Esophagus squamous epithelium (tissue), 5 donors: Measurements from ENCODE around the gene TNIK. TPM values are rescaled to one million over a fixed set of nuclear protein-coding genes. Genes with fewer than 3 reads are reported as not detected.

ENCODE experiments used
- DNase-seq: peaks from one replicate; lab custom pipeline; 2025; lab: John Stamatoyannopoulos, UW
- H3K27ac ChIP-seq, 4 donors: fragments of 200-600 bp; sonication (generic); one replicate each; pipeline ENCODE4 v1.5.1; 2016 to 2019; ENCODE audit warnings: mild to moderate bottlenecking in 1 of 4
- H3K27me3 ChIP-seq, 4 donors: fragments of 200-600 bp; sonication (generic); 1 replicate in 3 of 4; 2 replicates in 1 of 4; pipeline versions ENCODE4 v1.5.1 to v1.6.0; 2017 to 2021; ENCODE audit warnings: antibody characterized with exemption in 1 of 4
- H3K36me3 ChIP-seq, 3 donors: fragments of 200-600 bp; sonication (generic); one replicate each; pipeline ENCODE4 v1.5.1; 2016 to 2019
- H3K4me1 ChIP-seq, 3 donors: fragments of 200-600 bp; sonication (generic); one replicate each; pipeline ENCODE4 v1.5.1; 2017 to 2019
- H3K4me3 ChIP-seq, 4 donors: fragments of 200-600 bp; sonication (generic); 1 replicate in 3 of 4; 2 replicates in 1 of 4; pipeline ENCODE4 v1.5.1; 2016 to 2019; ENCODE audit warnings: mild to moderate bottlenecking in 2 of 4, moderate library complexity in 1 of 4
- H3K9me3 ChIP-seq, 3 donors: fragments of 200-600 bp; sonication (generic); one replicate each; pipeline ENCODE4 v1.5.1; 2016 to 2019
- CTCF ChIP-seq, 6 experiments: fragments of 450-650 bp in 4 of 6; fragments of 200-600 bp in 2 of 6; sonication (generic) in 2 of 6; IDR thresholded peaks; one replicate each; pipeline ENCODE4 v1.5.1; 2016 to 2019; ENCODE audit warnings: antibody characterized with exemption in 6 of 6, mild to moderate bottlenecking in 4 of 6, moderate library complexity in 4 of 6
- POLR2A ChIP-seq, 4 donors: fragments of 450-650 bp; IDR thresholded peaks; one replicate each; pipeline ENCODE4 v1.6.1; 2017; ENCODE audit warnings: antibody characterized with exemption in 4 of 4, mild to moderate bottlenecking in 4 of 4, moderate library complexity in 3 of 4
- WGBS, 2 donors: methylation state at CpG; one replicate each; pipeline ENCODE4 v1.1.5; 2018; 5-methylcytosine and 5-hydroxymethylcytosine counted together
- intact Hi-C: fragments of 100-400 bp; cut with DNase I; formaldehyde crosslinking; loops from one replicate; pipeline ENCODE4 v1.15.0; 2022
- small RNA-seq, 4 donors: library from RNA; depleted of rRNA; stranded (forward); fragments of <200 nt; gene quantifications; one replicate each; pipeline ENCODE3, GENCODE V24; 2016
- total RNA-seq, 4 donors: library from RNA; depleted of rRNA; stranded (reverse); fragments of >200 nt; gene quantifications; one replicate each; pipeline ENCODE4 v1.1.0, GENCODE V29; 2016
- donor health status: DM: yes; HTN: yes; CAD: no.

The TNIK gene
- total RNA-seq, 4 donors from 2014 or later, result 2.2 to 11.6 (median 4.7) TPM

GRCh38 chr3:171021377-171021776 lies 438.8 kb downstream of the TNIK start:
- TF ChIP-seq CTCF (IDR thresholded peaks at IDR 0.05) (no peak), POLR2A (IDR thresholded peaks at IDR 0.05) (no peak)
- H3K4me3 ChIP-seq, result no peak overlapping the region
- H3K27ac ChIP-seq, result no peak overlapping the region
- DNase-seq, result no peak
- peaks cover 0 to 55% (median 0%) of the 10 kb centered on the region in 4 donors for H3K27me3 ChIP-seq
- no peaks in the 10 kb centered on the region for H3K4me1 ChIP-seq
- H3K9me3 ChIP-seq, result no peaks in the 10 kb centered on the region
- 84 to 89% methylated on average over 4 of the region's 4 CpGs for WGBS, 2 donors
- intact Hi-C loops, result no loop called here
- no peaks in the 10 kb centered on the region for H3K36me3 ChIP-seq

- intact Hi-C loops, result no loop called here
- no peak overlapping the region for H3K4me3 ChIP-seq
- H3K9me3 ChIP-seq, result no peaks in the 10 kb centered on the region
Observed at GRCh38 chr3:171018156-171018935, 441.9 kb downstream of the TNIK start.

GRCh38 chr3:171013822-171014748 lies 446.1 kb downstream of the TNIK start:
- TF ChIP-seq POLR2A (IDR thresholded peaks at IDR 0.05) (no peak), CTCF (IDR thresholded peaks at IDR 0.05) (no peak)
- Histone ChIP-seq H3K4me1 (no peaks in the 10 kb centered on the region), H3K27me3 (no peaks in the 10 kb centered on the region), H3K9me3 (no peaks in the 10 kb centered on the region), H3K27ac (no peak overlapping the region), H3K36me3 (no peaks in the 10 kb centered on the region), H3K4me3 (no peak overlapping the region)
- 71 to 77% methylated on average over 5 of the region's 5 CpGs for WGBS, 2 donors
- intact Hi-C loops, result no loop called here
- no peak for DNase-seq

More at GRCh38 chr3:171018156-171018935, 441.9 kb downstream of the TNIK start:
- TF ChIP-seq CTCF (IDR thresholded peaks at IDR 0.05) (no peak), POLR2A (IDR thresholded peaks at IDR 0.05) (no peak)
- H3K27ac ChIP-seq, result no peak overlapping the region
- H3K27me3 ChIP-seq, result peaks cover 0 to 34% (median 0%) of the 10 kb centered on the region in 4 donors
- WGBS, 2 donors, result 47 to 50% methylated on average over 6 of the region's 6 CpGs
- no peaks in the 10 kb centered on the region for H3K4me1 ChIP-seq
- DNase-seq, result no peak
- H3K36me3 ChIP-seq, result no peaks in the 10 kb centered on the region

GRCh38 chr3:171011873-171012336 lies 448.3 kb downstream of the TNIK start:
- no peaks in the 10 kb centered on the region for H3K9me3 ChIP-seq
- no peaks in the 10 kb centered on the region for H3K27me3 ChIP-seq
- no peaks in the 10 kb centered on the region for H3K36me3 ChIP-seq
- WGBS, 2 donors, result 81 to 87% methylated on average over 4 of the region's 4 CpGs
- no peak for DNase-seq
- no peak overlapping the region for H3K27ac ChIP-seq
- intact Hi-C loops, result no loop called here
- H3K4me3 ChIP-seq, result no peak overlapping the region
- TF ChIP-seq CTCF (IDR thresholded peaks at IDR 0.05), result no peak
- TF ChIP-seq POLR2A (IDR thresholded peaks at IDR 0.05), result no peak
- no peaks in the 10 kb centered on the region for H3K4me1 ChIP-seq

Small RNA genes within 50 kb of the gene (small RNA-seq; reads per million reads assigned to genes)
- 0 reads per million in 4 donors for gene MIR569
- gene RF00019, result 0 reads per million in 4 donors
- 0 reads per million in 4 donors for gene RNU6-348P
